SK-N-SH (cell line): ENCODE data around the gene PSENEN. TPM values are rescaled to one million over a fixed set of nuclear protein-coding genes. Genes with fewer than 3 reads are reported as not detected.

Source experiments
- CTCF ChIA-PET: fragments of 300-600, 350-600 bp; formaldehyde crosslinking; extraction: SDS; loops from one replicate; lab custom pipeline; 2021; lab: Yijun Ruan, JAX
- POLR2A ChIA-PET: fragments of 350-600 bp; sonication (Branson Sonifier 250); formaldehyde crosslinking; extraction: SDS; loops from one replicate; lab custom pipeline; 2020; ENCODE audit warnings: antibody characterized with exemption, inconsistent platforms; lab: Yijun Ruan, JAX
- DNase-seq: peaks from one replicate; pipeline ENCODE4 v3.0.0; 2012
- H2AFZ ChIP-seq: fragments of 200-600 bp; sonication (generic); 2 replicates; pipeline ENCODE4 v1.8.1; 2016; ENCODE audit warnings: antibody characterized with exemption, mild to moderate bottlenecking, low read depth
- H3F3A ChIP-seq: fragments of 200-600 bp; sonication (generic); replicated peaks from 2 replicates; pipeline ENCODE3; 2016; ENCODE audit warnings: antibody characterized with exemption, mild to moderate bottlenecking; ENCODE audit not compliant: insufficient read depth
- H3K27ac ChIP-seq, 2 experiments: fragments of 200-500 bp in 1 of 2; fragments of 200-600 bp in 1 of 2; sonication (Bioruptor generic) in 1 of 2; sonication (generic), shearing (Covaris generic) in 1 of 2; 2 replicates each; pipeline versions ENCODE4 v1.5.1 to v1.6.1; 2014 to 2016; ENCODE audit warnings: low read depth in 2 of 2, inconsistent platforms in 1 of 2, low read length in 1 of 2, mild to moderate bottlenecking in 1 of 2, mixed read lengths in 1 of 2
- H3K27me3 ChIP-seq: fragments of 200-600 bp; sonication (generic), shearing (Covaris generic); 2 replicates; pipeline ENCODE4 v1.6.1; 2016; ENCODE audit warnings: mixed run types; ENCODE audit not compliant: insufficient read depth
- H3K36me3 ChIP-seq, 2 experiments: fragments of 200-500 bp in 1 of 2; fragments of 200-600 bp in 1 of 2; sonication (Bioruptor generic) in 1 of 2; sonication (generic) in 1 of 2; replicated peaks in 1 of 2; 2 replicates each; pipeline versions ENCODE3 to v1.5.1; 2014 to 2016; ENCODE audit warnings: low read length in 1 of 2, mild to moderate bottlenecking in 1 of 2; ENCODE audit not compliant: insufficient read depth in 2 of 2, control insufficient read depth in 1 of 2
- H3K4me1 ChIP-seq, 2 experiments: fragments of 200-500 bp in 1 of 2; fragments of 200-600 bp in 1 of 2; sonication (Bioruptor generic) in 1 of 2; sonication (generic), shearing (Covaris generic) in 1 of 2; 2 replicates each; pipeline versions ENCODE4 v1.5.1 to v1.6.1; 2014 to 2016; ENCODE audit warnings: low read depth in 1 of 2, low read length in 1 of 2, mixed run types in 1 of 2; ENCODE audit not compliant: insufficient read depth in 2 of 2, control insufficient read depth in 1 of 2
- H3K4me2 ChIP-seq: fragments of 200-600 bp; sonication (generic), shearing (Covaris generic); 2 replicates; pipeline ENCODE4 v1.6.1; 2017; ENCODE audit warnings: mixed run types
- H3K4me3 ChIP-seq, 2 experiments: fragments of 200-500 bp in 1 of 2; fragments of 200-600 bp in 1 of 2; sonication (Bioruptor generic) in 1 of 2; sonication (generic), shearing (Covaris generic) in 1 of 2; 2 replicates each; pipeline versions ENCODE4 v1.5.1 to v1.8.1; 2014 to 2016; ENCODE audit warnings: low read depth in 2 of 2, inconsistent platforms in 1 of 2, low read length in 1 of 2, mild to moderate bottlenecking in 1 of 2, mixed read lengths in 1 of 2, moderate library complexity in 1 of 2
- H3K79me2 ChIP-seq: fragments of 200-600 bp; sonication (generic); 2 replicates; pipeline ENCODE4 v1.8.1; 2017; ENCODE audit warnings: mild to moderate bottlenecking; ENCODE audit not compliant: insufficient read depth
- H3K9ac ChIP-seq: fragments of 200-600 bp; sonication (generic); 2 replicates; pipeline ENCODE4 v1.6.1; 2017; ENCODE audit warnings: mixed run types
- H3K9me2 ChIP-seq: fragments of 200-600 bp; sonication (generic); 2 replicates; pipeline ENCODE4 v1.6.1; 2017; ENCODE audit warnings: mixed run types
- H3K9me3 ChIP-seq: fragments of 200-600 bp; sonication (generic); 2 replicates; pipeline ENCODE4 v1.6.1; 2017; ENCODE audit warnings: mixed run types, mild to moderate bottlenecking, moderate library complexity
- H4K20me1 ChIP-seq: fragments of 200-600 bp; sonication (generic); 2 replicates; pipeline ENCODE4 v1.6.1; 2017; ENCODE audit warnings: mild to moderate bottlenecking, mixed run types; ENCODE audit not compliant: insufficient read depth
- CHD2 ChIP-seq: fragments of 150-350 bp; IDR thresholded peaks from 2 replicates; pipeline ENCODE4 v1.6.1; 2018; ENCODE audit warnings: low read length; ENCODE audit not compliant: partially characterized antibody
- CTCF ChIP-seq: fragments of 200-600 bp; sonication (generic); IDR thresholded peaks from 2 replicates; pipeline ENCODE4 v1.6.1; 2017; ENCODE audit warnings: antibody characterized with exemption, mild to moderate bottlenecking, moderate library complexity
- ELF1 ChIP-seq: IDR thresholded peaks from 2 replicates; pipeline ENCODE4 v1.4.0; 2012
- EP300 ChIP-seq, 2 experiments: IDR thresholded peaks; 2 replicates each; pipeline versions ENCODE4 v1.4.0 to v1.6.1; 2012; ENCODE audit warnings: borderline replicate concordance in 1 of 2, low read depth in 1 of 2, low read length in 1 of 2
- EZH2phosphoT487 ChIP-seq: fragments of 200-600 bp; sonication (generic); IDR thresholded peaks from 2 replicates; pipeline ENCODE4 v1.6.1; 2017; ENCODE audit warnings: low read depth, mixed run types, mild to moderate bottlenecking, antibody characterized with exemption, moderate library complexity, borderline replicate concordance
- FOXJ3 ChIP-seq: sonication (generic); formaldehyde crosslinking; IDR thresholded peaks from 2 replicates; pipeline ENCODE4 v1.5.1; 2020; ENCODE audit warnings: mild to moderate bottlenecking, missing genetic modification reagents
- FOXM1 ChIP-seq: IDR thresholded peaks from 2 replicates; pipeline ENCODE4 v1.4.0; 2012; ENCODE audit warnings: low read depth, mild to moderate bottlenecking
- GABPA ChIP-seq: IDR thresholded peaks from 2 replicates; pipeline ENCODE4 v1.4.0; 2012; ENCODE audit warnings: low read depth, mild to moderate bottlenecking
- GATA2 ChIP-seq: sonication (generic); formaldehyde crosslinking; IDR thresholded peaks from 2 replicates; pipeline ENCODE4 v1.5.0; 2020; ENCODE audit warnings: mild to moderate bottlenecking, missing genetic modification reagents
- IRF3 ChIP-seq: fragments of 150-350 bp; IDR thresholded peaks from 2 replicates; pipeline ENCODE4 v1.6.1; 2016; ENCODE audit warnings: mild to moderate bottlenecking, low read depth, low read length
- JUND ChIP-seq: IDR thresholded peaks from 2 replicates; pipeline ENCODE4 v1.4.0; 2012
- MXI1 ChIP-seq: IDR thresholded peaks from 2 replicates; pipeline ENCODE4 v1.6.1; 2012; ENCODE audit warnings: mild to moderate bottlenecking, low read depth, low read length, improper control_type of control experiment
- NFIC ChIP-seq: IDR thresholded peaks from 2 replicates; pipeline ENCODE4 v1.4.0; 2012; ENCODE audit warnings: borderline replicate concordance
- PBX3 ChIP-seq: IDR thresholded peaks from 2 replicates; pipeline ENCODE4; 2012
- SIN3A ChIP-seq: IDR thresholded peaks from 2 replicates; pipeline ENCODE4 v1.6.1; 2012; ENCODE audit warnings: low read depth, mild to moderate bottlenecking, low read length, moderate library complexity, borderline replicate concordance
- SMC3 ChIP-seq: IDR thresholded peaks from 2 replicates; pipeline ENCODE4 v1.6.1; 2012; ENCODE audit warnings: low read depth, low read length, improper control_type of control experiment
- TAF1 ChIP-seq: IDR thresholded peaks from 2 replicates; pipeline ENCODE4 v1.6.1; 2012; ENCODE audit warnings: low read depth, mild to moderate bottlenecking, low read length, moderate library complexity, borderline replicate concordance
- TEAD4 ChIP-seq: IDR thresholded peaks from 2 replicates; pipeline ENCODE4 v1.4.0; 2012; ENCODE audit warnings: mild to moderate bottlenecking, borderline replicate concordance; ENCODE audit not compliant: insufficient read depth
- USF2 ChIP-seq: fragments of 150-350 bp; IDR thresholded peaks from 2 replicates; pipeline ENCODE4 v1.6.1; 2017; ENCODE audit warnings: antibody characterized with exemption, low read length, low read depth, borderline replicate concordance
- YY1 ChIP-seq: IDR thresholded peaks from 2 replicates; pipeline ENCODE4 v1.4.0; 2012; ENCODE audit warnings: low read depth, mild to moderate bottlenecking
- ZBTB33 ChIP-seq: IDR thresholded peaks from 2 replicates; pipeline ENCODE4 v1.4.0; 2012; ENCODE audit warnings: low read depth, borderline replicate concordance
- WGBS: methylation state at CpG from one replicate; pipeline ENCODE4 v1.1.6; 2017; ENCODE audit warnings: low lambda C conversion rate; 5-methylcytosine and 5-hydroxymethylcytosine counted together
- polyA plus RNA-seq, 3 experiments: library from polyadenylated mRNA; depleted of rRNA; stranded (reverse); fragments of >200 nt; gene quantifications; 2 replicates each; pipeline ENCODE4 v1.2.3, GENCODE V29; 2012

The PSENEN gene
- polyA plus RNA-seq, 1 of the 3 experiments (the other 2 are of a cell fraction): 99.2 TPM

GRCh38 chr19:35696835-35697234 is 48.6 kb upstream of the PSENEN start (continued):
- no peak for TF ChIP-seq FOXJ3
- no peak for TF ChIP-seq CHD2
- no peak for TF ChIP-seq SIN3A
- TF ChIP-seq PBX3: no peak
- TF ChIP-seq TAF1: no peak
- no peak for TF ChIP-seq MXI1
- TF ChIP-seq, all 33 proteins: peak for 0

- peak; percentile 95 for DNase-seq
- H4K20me1 ChIP-seq: no peaks in the 10 kb centered on the region
- no peaks in the 10 kb centered on the region for H3F3A ChIP-seq
- ChIA-PET POLR2A (interaction anchor here (0.6 to 1.6 kb wide), 7 partner anchors 10 to 436 kb away, joined by 3 to 7 read pairs (median 4); partner anchors contain the start of gene COX6B1), CTCF (interaction anchor here (0.9 to 4.1 kb wide), 7 partner anchors 9 to 193 kb away, joined by 3 to 33 read pairs (median 5); partner anchors contain the start of gene HAUS5)
- H2AFZ ChIP-seq: peak overlapping the region; percentile 98
- peak overlapping the region; percentile 97 for H3K4me2 ChIP-seq
- H3K4me1 ChIP-seq: no peaks in the 10 kb centered on the region; a peak in 1 of 4 replicates
- peak overlapping the region in 1 of 2 experiments; percentile 67; a peak in 2 of 4 replicates for H3K27ac ChIP-seq
- H3K79me2 ChIP-seq: no peaks in the 10 kb centered on the region
- no peaks in the 10 kb centered on the region for H3K9me3 ChIP-seq
- WGBS: under 1% methylated on average over 28 of the region's 50 CpGs
- no peaks in the 10 kb centered on the region for H3K36me3 ChIP-seq
- peak overlapping the region; percentile 54 to 67 for H3K4me3 ChIP-seq
- no peak overlapping the region for H3K9ac ChIP-seq
- 0 out of 2 replicates have a peak, but pooled peaks cover 7% of the 10 kb centered on the region for H3K27me3 ChIP-seq
- no peaks in the 10 kb centered on the region for H3K9me2 ChIP-seq
- TF ChIP-seq FOXM1 (no peak), EP300 (IDR thresholded peaks at IDR 0.05; ENCODE audit: borderline replicate concordance in 1 of 2, low read depth in 1 of 2, low read length in 1 of 2) (no peak), NFIC (no peak), SMC3 (no peak), SIN3A (no peak), USF2 (no peak), GABPA (no peak), TEAD4 (no peak), ZBTB33 (peak; percentile 40; the same call in 1 of the 2 replicates), MXI1 (peak; percentile 23; the same call in 1 of the 2 replicates), JUND (no peak), IRF3 (peak; percentile 98), YY1 (no peak), GATA2 (no peak), PBX3 (peak; percentile 100), EZH2phosphoT487 (no peak), CHD2 (peak; percentile 94), CTCF (no peak), FOXJ3 (no peak), ELF1 (no peak)
Measured at GRCh38 chr19:35702223-35703012, 43.0 kb upstream of the PSENEN start.
